Hypothalamus (tissue), 51 donors: ENCODE results near the gene KLHL30.
A peak's percentile ranks its signal among the peaks of the same experiment; 100 is the strongest.

ENCODE experiments used
- DNase-seq, 51 donors: peaks; one replicate each; lab custom pipeline; 2025; lab: John Stamatoyannopoulos, UW

KLHL30 gene

GRCh38 chr2:238159071-238159539 lies 20.6 kb downstream of the KLHL30 start:
- no peak for DNase-seq

DNA sequence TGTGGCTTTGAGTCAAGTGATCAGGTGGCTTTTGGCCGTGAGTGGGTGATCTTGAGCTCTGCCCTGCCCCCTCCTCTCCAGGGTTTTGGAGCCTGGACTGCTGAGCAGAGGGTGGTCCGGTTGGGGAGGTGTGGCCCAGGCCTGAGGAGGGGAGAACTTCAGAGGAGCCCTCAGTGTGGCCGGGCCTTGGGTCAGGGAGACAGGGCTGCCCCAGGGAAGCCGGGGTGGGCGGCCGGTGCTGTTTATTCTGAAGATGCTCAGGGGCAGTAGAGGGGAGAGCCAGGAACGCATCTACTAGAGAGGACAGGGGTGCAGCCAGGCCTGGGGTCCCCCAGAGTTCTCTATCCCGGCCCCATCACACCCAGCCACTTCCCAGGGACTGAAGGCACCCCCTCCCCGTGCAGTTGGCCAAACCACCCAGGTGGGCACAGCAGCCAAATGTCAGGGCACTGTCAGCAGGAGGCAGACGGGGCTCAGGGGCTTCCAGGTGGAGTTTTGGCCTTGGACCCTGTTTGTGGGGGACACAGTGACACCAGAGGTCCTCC lies 21.3 kb downstream of the KLHL30 start:
- DNase-seq = no peak

- DNase-seq = peak in 7 of 51 donors; percentile 7 to 53 (median 15)
Observed at GRCh38 chr2:238160206-238161129, 22.0 kb downstream of the KLHL30 start.

DNA sequence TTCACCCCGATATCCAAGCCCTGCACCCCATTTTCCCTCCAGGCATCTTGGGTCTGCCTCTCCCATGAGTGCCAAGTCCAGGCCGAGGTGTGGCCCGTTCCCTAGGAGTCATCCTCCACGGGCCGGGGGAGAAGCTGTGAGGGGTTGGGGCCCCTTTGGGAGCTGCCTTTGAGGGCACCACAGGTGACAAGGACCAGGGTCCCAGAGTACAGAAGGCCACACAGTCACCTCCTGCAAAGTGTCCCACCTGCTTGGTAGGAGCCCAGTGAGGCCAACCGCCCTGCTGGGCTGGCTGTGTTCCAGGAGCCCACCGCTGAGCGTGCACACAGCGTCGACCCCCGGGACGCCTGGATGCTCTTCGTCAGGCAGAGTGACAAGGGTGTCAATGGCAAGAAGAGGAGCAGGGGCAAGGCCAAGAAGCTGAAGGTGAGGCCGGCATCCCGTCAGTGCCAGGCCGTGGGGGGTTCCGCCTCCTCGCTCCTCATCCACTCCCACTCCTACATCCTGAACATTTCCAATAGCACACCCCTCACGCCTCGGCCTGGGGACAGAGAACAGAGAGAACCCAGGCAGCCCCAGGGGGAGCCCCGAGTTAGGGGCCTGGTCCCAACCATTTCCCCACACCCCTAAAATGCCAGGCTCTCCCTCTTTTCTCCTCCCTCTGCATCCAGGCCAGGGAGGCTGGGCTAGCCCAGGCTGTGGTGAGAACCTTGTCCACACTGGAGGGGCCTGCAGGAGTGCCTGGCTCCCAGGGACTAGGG lies 23.0 kb downstream of the KLHL30 start:
- no peak for DNase-seq

GRCh38 chr2:238162251-238162845 lies 23.9 kb downstream of the KLHL30 start:
- DNase-seq = no peak

DNA sequence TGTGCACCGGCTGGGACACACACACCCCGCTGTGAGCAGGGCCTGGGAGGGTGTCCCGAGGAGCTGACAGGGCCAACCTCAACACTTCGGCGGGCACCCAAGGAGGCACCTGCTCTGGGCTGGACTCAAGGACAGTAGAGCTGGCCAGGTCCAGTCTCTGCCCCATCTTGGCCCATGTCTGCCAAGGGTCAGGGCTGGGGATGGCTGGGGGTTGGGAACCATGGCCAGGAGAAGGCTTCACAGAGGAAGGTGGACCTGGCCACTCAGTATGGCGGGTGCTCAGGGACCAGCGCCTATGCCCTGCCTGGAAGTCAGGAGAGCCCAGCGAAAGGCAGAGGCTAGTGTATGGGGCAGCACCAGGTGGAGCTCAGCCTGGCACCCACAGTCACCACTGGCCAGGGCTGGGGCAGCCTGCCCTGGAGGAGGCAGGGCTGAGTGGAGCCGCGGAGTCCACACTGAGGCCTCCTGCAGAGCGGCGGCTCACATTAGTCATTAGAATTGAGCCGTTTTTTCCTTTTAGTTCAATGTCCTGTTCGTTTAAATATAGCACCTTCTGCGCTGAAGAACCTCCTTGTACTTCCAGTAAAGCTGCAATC lies 24.5 kb downstream of the KLHL30 start:
- DNase-seq = no peak

GRCh38 chr2:238163481-238164198 lies 25.2 kb downstream of the KLHL30 start:
- DNase-seq = no peak

GRCh38 chr2:238164906-238165287 lies 26.4 kb downstream of the KLHL30 start:
- DNase-seq = no peak

DNA sequence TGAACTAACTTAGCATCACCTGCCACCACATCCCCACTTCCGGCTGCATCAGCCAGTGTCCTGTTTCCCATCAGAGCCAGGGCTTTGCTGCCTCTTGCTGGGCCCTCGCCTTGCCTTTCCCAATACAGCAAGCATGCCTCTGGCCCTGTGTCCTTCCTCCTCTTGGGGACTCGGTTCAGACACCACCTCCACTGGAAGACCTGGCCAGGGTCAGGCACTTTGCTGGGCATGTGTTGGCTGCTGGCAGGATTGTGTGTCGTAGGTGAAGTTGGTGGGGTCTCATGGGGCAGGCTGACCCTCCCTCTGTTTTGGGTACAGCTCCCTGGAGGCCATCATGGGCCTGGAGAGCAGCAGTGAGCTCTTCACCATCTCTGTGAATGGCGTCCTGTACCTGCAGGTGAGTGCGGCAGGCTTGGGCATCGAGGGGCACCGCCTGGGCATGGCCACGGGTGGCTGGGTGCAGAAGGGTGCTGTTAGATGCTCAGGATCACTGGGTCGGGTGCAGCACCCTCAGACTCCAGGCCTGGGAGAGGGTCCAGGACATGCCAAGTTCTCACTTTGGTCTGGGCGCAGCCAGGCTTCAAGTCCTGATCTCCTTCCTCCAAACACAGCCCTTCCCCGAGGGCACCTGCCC lies 26.9 kb downstream of the KLHL30 start:
- DNase-seq = no peak

GRCh38 chr2:238166391-238167343 lies 28.2 kb downstream of the KLHL30 start:
- no peak for DNase-seq

DNA sequence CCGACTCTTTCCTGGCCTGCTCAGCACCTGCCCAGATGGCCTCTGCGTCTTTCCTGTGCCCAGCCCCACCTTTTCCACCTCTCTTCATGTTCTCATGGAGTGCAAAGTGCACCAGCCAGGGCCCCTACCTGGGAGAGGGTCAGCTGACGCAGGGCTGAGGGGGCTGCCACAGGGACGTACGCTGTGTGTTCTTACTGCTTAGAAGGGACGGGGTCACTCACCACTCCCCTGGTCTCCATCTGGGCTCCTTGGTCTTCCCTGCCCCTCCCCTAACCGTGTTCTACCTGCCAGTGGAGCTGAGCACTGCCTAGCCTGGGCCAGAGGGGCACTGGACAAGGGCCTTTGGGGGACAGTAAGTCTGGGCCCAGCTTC lies 28.9 kb downstream of the KLHL30 start:
- DNase-seq = no peak

DNA sequence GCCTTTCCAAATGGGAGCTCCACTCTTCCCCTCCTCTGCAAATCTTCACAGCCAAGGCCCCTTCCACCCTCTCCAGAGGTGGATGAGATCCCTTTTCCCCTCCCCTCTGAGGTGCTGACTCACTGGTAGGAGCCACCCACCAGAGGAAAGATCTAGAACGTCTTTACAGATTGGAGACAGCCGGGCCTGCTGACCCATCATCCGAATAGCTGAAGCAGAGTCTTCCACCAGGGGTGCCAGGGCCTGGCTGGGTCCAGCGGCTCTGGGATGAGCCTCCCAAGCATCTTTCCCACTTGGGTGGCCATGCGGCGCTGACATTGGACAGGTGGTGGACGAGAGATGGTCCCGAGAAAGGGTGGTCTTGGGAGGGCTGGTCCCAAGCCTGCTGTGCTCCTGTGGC lies 29.3 kb downstream of the KLHL30 start:
- DNase-seq = peak in 2 of 51 donors; percentile 8 to 31

- no peak for DNase-seq
Observed at GRCh38 chr2:238168196-238169047, 30.0 kb downstream of the KLHL30 start.

DNA sequence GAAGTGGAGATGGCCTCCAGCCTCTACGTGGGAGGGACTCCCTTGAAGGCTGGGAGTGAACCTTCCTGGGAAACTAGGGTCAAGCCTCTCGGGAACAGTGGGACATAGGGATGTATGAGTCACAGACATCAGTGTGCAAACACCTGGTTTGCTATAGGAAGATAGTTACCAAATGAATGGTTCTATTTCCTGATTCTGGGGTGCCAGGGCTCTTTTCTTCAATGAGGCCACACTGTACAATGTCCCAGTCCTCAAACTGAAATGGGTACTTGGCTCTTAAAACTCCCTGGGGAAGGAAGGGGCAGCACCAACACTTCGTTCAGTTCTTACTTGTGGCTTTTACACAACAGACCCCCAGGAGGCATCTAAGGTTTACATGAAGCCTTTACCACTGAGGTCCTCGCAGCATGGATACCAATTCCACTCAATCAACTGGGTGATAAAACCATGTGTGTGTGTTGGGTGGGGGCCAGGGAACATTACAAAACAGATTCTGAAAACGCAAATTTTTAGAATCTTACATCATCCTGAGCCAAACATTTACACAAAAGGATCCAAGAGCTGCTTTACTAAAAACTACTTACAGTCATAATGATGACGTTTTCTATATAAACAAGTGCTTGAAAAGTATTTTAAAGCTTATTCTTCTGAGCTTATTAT lies 30.7 kb downstream of the KLHL30 start:
- DNase-seq = no peak

GRCh38 chr2:238169708-238170251 lies 31.3 kb downstream of the KLHL30 start:
- peak in 2 of 51 donors; percentile 11 to 47 for DNase-seq

DNA sequence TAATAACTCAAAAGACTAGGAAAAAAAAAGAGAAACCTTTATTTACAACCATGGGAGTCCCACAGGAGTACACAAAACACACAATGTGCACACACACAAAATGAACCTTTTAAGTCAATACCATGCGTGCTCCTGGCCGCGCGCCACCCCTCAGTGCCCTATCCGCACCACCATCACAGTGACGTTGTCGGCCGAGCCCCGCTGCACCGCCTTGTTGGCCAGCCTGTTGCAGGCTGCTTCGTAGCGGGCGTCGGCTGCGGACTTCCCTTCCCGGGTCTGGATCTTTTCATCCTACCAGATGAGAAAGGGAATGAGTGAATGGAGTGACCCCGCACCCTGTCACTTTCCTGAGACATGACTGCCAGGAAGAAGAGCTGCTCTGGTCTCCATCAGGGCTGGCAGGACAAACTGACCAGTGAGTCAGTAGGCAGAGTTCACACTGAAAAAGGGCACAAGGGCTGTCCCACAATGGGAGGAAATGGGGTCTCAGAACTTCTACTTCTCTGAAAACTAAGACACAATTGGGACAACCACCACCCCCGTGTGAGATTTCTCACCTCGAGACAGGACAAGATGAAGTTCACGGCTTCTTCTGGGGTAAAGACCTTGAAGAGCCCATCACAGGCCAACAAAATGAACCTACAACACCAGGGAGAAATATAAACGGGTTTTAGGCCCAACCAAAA lies 32.1 kb downstream of the KLHL30 start:
- no peak for DNase-seq
